HUDEP-2 (cell line): ENCODE measurements around the gene SRC.

Experiments used
- DNase-seq, 76 experiments: peaks; one replicate each; lab custom pipeline; 2025; ENCODE audit not compliant: unreplicated experiment in 76 of 76; lab: John Stamatoyannopoulos, UW

Gene SRC

DNA sequence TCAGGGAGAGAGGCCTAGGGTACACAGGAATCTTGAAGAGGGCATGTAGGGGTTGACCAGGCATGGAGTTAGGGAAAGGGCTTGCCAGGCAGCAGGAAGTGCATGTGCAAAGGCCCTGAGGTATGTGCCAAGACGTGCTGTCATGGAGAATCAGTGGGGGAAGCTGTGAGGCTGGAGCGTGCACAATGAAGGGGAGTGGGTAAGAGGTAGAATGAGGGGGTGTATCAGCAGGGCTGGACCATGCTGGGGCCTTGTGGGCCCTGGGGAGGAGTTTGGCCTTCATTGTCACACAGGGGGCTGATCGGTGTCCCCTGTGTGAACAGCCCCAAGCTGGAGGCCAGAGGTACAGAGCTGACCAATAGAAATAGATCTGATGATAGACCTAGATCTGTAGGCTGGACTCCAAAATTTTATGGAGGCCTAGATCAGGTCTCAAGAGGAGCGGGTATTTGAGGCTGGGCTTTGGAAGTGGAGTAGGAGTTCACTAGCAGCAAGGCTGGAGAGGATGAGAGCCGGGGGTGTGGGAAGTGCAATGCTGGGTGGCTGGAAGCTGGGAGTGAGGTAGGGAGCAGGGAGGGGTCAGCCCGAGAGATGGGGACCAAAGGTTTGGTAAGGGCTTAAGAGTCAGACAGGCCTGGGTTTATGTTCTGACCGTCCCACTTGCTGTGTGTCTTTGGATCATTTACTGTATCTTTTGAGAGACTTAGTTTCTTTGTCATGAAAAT, 3.0 kb downstream of the SRC start:
- no peak for DNase-seq

DNA sequence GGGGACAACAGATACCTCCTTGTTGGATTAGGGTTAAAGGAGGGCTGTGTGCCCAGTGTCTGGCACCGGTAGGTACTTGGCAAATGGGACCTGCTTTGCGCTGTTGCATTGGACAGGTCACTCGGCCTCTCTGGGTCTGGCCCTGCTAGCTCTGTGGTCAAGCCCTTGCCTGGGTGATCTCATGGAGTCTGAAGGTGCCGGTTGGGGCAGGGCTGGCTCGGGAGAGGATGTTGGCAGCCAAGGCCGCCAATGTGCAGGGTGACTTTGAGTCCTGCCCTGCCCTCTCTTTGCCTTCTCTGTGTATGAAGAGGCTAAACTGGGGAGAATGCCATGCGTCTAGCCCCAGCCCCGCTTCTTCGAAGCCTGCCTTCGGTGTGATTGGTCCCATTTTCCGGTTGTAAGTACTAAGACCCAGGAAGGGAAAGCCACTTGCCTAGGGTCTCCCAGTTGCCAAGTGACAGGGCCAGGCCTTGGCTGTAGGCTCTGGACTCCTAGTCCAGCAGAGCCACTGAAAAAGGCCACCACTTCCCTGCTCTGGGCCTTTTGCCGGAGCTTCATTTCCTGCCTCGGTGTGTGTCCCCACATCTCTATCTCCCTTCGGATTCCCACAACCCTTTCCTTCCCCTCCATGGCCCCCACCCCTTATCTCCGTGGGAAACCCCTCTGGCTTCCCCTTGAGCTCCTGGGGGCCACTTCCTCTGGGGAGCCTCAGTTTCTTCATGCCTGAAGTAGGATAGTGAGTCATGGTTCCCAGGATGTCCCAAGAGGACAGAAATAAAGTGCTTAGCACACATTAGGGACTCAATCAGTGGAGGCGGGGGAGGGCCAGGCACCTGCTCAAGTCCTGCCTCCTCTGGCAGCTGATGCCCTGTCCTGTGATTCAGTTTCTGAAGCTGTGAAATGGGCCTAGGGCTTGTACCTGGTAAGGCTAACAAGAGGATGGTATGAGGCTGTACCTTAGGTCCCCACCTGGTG, 3.9 kb downstream of the SRC start:
- no peak for DNase-seq

DNA sequence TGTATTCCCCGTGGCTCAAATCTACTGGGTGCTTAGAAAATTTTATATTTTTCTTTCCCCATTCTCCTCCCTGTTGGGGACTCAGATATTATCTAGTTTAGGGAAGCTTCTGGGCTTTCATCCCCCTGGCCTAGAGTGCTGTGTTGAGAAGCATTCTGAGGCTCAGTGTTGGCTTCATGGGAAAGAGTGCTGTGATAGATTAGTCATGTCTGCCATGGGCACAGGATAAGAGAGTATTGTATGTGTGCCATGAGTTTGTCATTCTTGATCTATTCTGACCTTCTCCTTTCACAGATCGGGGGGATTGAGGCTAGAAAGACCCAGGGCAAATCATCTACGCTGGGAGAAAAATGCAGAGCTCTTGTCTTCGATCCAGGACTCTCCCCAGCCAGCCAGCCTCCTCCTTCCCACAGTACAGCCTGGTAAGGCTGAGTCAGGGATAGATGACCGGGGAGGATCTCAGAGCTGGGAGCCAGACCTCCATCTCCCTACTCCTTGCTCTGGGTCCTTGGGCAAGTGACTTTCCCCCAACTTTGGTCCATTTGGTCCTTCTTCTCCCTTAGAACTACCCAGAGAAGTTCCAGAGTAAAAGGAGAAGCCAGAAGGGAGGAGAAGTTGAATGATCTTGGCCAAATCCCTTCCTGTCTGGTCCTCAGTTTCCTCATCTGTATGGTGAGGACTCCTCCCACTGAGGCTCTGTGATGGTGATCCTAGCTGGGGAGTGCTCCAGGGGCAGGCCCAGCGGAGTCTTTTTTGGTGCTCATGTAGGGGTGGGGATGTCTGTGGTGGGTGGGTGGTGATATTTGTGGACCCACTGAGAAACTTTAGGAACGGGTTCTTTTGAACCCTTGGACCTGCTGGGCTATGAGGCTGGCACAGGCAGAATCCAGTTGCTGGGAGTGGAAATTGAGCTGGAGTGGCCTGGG, 5.0 kb downstream of the SRC start:
- DNase-seq, result no peak

DNA sequence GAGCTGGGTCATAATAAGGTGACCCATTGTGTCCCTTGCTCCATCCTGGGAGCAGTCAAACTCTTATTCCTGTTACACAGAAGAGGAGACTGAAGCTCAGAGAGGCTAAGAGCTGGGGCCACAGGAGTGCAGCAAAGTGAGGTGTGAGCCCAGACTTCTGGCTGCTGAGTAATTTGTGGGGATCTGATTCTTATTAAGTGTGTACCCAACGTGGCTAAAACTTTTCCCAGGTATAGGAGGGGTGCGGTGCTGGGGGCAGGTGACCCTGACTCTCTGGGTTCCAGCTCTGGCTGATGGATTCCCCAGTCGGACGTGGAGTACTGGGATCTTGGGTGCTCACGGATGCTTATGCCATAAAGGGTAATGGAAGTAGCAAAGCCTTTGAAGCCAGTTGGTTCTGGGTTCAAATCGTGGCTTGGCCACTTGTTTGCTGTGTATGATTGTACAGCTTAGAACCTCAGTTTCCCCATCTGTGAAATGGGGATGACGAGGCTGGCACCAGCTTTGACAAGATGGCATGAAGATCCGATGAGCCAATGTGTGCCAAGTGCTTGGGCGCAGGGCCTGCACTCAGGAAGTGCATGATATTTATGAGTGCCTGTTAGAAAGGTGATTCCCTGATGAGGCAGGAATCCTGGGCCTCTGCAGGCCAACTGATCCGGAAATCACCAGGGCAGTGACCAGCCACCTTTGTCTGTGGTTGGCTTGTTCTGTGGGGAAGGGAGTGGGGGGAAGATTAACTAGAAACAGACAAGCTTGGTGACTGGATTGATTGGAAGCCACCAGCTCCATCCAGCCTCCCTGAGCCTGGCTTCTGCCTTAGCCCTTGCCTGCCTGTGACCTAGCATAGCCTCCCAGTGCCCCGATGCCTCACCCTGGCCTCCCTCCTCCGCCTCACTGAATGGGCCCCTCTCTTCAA, 6.0 kb downstream of the SRC start:
- no peak for DNase-seq

DNA sequence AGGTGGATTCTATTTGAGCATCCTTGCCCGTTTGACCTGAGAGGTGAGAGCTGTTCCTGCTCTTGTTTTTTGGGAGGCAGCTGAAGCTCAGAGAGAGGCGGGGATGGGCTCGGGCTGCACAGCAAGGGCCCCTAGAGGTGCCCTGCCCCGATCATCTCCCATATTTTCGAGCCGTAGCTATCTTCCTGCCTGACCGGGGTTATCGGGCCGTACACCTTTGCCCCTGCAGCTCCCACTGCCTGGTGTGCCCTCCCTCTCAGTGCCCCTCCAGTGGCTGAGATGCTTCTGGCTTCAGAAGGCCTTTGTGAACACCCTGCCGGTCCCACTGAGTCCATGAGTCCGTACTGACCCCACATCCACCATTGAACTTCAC, 6.7 kb downstream of the SRC start:
- DNase-seq, result no peak

DNA sequence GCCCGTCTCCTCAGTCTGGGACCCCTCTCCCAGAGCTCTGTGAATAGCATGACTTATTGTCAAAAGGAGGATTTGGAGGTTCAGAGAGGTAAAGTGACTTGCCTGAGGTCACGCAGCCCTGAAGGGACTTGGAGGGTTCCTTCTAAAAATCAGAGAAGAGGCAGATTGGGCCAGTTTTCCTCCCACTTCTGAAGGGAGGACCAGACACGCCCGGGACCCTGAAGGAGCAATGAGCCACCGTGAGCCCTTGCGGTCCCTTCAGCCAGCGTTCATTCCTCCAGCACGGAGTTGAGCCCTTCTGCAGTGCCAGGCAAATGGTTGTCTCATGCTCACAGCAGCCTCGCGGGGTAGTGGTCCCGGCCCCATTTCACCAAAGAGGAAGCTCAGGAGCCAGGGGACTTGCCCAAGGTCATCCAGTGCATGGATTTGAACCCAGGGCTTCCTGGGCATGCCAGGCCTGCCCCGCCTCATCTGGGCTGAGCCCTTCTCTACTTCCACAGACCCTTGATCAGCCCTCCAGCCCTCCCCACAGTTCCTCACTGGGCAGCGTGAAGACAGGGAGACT, 7.4 kb downstream of the SRC start:
- no peak for DNase-seq

DNA sequence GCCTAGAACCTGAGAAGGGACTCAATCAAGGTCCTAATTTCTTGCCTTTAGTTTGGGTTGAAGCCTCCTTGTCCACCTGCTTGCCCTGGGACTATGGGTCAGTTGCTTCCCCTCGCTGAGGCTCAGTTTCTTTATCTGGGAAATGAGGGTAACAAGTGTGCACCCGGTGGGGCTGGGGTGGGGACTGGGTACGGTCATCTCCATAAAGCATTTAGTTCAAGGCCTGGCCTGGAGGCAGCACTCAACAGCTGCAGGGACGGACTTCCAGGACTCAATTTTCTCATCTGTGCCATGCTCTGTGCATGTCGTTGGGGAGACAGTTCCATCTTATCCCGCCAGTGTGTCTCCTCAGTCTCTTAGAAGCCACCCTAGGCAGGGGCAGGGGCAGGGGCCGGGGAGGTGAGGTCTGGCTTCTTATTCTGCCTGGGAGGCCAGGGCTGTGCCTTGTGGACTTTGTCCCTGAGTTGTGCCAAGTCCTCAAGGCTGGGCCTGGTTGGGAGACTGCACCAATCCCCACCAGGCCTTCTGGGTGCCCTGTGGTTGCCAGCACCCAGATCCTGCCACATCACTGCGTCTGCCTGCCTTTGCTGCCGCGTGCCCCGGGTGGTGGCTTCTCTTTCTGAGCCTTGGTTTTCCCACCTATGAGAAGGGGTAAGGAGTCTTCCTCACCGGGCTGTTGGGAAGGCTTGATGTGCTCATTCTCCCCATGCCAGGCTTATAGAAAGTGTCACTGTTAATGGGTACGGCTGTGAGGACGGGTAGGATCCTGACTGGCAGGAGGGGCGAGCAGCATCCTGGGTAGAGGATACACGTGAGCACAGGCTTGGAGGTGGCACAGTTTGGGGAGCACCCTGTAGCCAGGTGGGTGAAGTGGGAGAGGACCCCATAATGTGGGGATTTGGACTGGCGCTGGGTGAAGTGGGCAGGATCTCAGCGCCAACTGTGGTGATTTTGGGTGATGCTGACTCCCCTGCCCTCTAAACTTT, 8.6 kb downstream of the SRC start:
- DNase-seq, result no peak

DNA sequence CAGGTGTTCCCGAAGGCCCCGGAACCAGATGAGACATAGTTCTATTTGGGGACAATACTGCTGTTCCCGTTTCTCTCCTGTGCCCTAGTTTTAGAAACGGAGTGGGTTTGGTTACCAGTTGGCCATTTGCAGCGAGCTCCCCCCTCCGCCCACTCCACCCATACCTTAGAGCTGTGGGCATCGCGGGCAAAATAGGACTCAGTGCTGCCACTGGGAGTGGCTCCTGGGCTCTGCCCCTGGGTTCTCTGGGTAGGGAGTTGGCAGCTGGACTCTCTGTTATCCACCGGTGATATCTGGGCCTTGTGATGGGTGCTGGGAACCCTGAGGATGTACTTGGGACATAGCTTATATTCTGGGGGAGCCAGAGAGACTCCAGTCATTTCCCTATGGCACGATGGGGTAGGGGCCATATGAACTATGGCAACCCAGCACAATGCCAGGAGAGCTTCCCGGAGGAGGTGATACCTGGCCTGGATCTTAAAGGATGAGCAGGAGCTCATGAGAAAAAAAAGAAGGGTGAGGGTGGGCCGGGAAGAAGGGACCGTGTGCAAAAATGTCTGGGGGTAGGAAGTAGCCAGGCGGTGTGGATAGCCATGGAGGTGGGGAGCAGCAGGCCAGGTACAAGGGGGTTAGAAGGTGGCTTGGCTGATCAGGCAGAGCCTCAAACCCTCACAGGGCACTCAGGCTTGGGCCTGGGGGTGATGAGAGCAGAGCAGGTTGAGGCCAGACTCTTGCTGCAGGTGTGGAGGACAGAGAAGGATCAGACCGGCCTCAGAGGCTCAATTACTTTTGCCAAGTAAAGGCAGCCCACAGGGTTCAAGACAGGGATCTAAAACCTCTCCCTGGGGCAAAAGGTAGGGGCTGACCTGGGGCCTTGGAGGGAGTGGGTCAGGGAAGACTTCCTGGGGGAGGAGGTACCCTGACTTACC, 9.6 kb downstream of the SRC start:
- no peak for DNase-seq

DNA sequence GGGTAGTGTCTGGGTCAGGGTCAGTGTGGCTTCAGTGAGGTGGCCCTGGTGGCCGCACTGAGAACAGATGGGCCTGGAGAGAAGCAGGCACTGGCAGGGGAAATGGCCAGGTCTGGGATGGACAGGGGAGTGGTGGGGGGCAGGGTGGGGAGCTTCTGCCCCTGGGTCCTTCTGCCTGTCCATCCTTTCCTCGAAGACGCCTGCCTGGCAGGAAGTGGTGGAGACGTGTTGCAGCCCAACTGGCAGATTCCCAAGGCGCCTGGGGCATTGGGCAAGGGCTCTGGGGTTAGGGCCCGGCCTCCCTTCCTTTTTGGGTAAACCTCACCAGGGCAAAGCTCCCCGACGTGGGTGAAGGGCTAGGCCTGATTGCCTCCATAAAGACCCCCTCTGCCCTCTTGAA, 10.4 kb downstream of the SRC start:
- DNase-seq, result no peak

DNA sequence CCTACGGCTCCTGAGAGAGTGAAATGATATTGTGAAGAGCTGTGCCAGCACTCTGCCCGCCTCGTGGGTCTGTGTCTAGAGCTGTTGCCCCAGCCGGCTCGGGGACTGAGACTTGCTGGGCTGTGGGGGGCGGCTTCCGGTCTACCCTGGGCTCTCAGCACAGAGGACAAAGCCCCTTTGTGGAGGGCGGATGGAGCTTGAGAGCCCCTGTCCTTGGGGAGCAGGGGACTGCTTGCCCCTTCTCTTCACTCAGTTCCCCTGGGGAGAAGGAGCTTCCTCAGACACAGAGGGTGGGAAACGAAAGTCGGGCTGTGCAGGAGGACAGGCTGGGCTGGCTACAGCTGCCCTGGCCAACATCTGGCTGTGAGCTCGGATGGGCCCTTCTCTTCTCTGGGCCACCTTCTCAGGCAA, 11.0 kb downstream of the SRC start:
- no peak for DNase-seq

DNA sequence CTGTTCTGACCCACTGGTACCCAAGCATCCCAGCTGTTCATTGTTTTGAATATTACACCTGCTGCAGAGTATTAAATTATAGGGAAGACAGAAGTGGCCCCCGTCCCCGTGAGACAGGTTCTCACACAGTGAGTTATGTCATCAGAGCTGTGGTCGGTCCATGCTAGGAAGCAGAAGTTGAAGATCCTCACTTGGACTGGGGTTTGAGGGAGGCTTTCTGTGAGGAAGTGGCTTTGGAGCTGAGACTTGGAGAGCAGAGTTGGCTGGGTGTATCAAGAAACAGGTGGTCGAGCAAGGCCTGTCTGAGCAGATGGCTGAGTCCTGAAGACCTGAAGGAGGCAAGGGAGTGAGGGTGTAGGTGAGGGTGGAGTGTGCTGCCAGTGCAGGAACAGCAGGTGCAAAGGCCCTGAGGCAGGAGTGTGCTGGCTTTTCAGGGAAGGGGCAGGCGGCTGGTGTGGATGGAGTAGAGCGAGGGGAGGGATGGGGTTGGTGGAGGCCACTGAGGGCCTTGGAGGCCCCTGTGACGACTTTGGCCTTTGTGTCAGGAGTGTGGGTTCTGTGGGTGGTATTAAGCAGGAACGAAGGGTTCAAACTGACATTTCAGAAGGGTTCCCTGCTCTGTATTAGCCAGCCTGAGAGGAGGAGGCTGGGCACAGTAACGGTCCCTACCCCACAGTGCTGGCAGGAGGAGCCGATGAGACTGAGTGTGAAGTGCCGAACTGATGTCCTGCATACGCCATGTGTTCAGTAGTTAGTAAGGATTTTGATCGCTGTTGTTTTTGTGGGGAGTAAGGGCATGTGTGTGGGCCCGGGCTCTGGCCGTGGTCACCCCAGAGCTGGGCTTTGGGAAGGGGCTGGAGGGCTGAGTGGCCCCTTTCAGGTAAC, 11.8 kb downstream of the SRC start:
- DNase-seq, result no peak

DNA sequence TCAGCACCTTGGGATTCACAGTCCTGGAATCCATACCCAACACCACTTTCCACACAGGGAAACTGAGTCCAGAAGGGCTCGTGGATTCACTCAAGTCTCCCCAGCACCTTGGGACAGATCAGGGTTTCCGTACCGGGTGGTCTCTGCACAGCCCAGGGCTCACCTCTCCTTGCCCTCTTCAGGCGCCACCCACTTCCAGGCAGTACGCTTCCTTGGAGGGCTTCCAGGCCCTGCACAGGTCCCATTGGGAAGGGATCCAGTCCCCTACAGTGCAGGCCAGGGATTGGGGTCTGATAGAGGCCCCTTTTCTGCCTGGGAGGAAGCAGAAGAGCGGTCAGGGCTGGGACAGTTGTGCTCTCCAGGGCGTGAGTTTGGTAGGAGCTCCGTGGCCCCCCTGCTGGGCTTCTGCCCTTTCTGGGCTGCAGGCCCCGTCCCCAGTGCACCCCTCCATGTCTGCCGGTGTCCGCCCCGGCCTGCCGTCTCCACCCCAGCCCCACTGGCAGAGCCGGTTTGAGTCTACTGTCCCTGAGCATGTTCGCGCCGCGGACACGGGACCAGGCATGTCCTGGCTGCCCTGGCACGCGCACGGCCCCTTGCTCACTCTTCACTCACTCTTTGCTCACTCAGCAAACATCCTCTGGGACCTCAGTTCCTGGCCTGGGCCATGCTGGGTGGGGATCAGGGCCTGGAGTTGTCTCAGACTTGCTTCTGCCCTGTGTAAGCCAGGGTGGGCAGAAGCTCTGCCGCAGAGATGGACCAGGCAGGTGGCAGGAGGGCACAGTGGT, 12.6 kb downstream of the SRC start:
- no peak for DNase-seq

DNA sequence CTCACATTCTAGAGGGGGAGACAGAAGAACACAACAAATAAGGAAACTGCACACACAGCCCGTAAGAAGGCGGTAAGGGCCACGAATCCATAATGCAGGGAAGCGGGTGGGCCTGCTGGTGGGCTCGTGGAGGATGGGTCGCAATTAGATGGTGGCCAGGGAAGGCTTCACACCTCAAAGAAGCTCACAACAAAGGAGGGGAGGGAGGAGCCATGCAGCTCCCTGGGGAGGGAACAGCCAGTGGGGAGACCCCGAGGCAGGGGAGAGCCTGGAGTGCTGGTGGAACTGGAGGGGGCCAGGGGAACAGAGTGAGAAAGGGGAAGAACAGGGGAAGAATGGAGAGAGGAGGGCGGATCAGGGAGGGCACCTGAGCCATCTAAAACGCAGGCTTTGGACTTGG, 13.4 kb downstream of the SRC start:
- DNase-seq, result no peak

DNA sequence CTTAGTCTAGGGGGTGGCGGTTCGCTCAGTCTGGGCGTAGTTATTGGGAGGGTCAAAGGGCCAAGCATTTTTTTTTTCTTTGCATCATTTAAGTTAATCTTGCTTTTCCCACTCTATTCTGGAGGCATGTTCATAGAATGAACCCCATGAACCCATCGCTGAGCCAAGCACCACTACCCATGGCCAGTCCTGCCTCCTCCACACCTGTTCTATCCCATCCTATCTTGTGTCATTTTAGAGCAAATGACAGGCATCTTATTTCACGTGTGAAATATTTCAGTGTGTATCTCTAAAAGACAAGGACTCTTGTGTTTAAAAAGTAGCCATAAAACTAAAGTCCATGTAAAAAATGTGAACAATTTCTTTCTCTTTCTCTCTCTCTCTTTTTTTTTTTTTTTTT, 13.9 kb downstream of the SRC start:
- no peak for DNase-seq

DNA sequence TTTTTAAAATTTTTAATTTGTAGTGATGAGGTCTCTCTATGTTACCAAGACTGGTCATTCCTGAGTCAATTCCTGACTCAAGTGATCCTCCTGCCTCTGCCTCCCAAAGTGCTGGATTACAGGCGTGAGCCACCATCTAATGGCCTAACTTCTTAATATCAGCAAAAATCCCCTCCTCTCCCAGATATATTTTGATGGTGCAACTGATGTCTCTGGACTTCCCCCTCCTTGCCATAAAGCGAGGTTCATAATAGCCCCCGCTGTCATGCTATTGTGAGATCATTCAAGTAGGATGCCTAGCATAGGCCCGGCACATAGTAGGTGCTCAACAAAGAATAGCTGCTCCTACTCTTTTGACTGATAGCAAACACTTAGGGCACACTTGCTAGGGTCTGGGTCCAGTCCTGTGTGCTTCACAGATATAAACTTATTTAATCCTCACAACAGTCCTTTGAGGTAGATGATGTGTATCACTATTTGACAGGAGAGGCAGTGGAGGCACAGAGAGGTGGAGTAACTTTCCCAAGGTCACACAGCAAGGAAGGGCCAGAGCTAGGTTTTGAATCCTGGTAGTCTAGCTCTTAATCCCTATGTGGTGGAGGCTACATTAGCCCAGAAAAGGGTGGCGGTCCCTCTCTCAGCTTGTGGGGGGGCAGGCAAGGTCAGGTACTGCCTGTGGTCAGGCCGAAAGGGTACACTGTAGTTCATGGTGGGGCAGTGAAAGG, 14.6 kb downstream of the SRC start:
- DNase-seq, result no peak
